ENCODE data around the gene GNAT3.

GNAT3 gene

GRCh38 chr7:80508440-80508839 is 3.4 kb downstream of the GNAT3 start:
- TF ChIP-seq CTCF (IDR thresholded peaks at IDR 0.05; ENCODE audit: borderline replicate concordance, insufficient read depth, low read depth, low read length), result no peak
- H3K4me3 ChIP-seq (ENCODE audit: low read depth, low read length), result no peak overlapping the region

GRCh38 chr7:80505900-80506500 is 5.9 kb downstream of the GNAT3 start:
- TF ChIP-seq CTCF (IDR thresholded peaks at IDR 0.05; ENCODE audit: borderline replicate concordance, insufficient read depth, low read depth, low read length), result no peak

GRCh38 chr7:80500325-80500724 is 11.5 kb downstream of the GNAT3 start:
- H3K4me3 ChIP-seq (ENCODE audit: low read depth, low read length), result no peak overlapping the region
- no peak for TF ChIP-seq CTCF (IDR thresholded peaks at IDR 0.05; ENCODE audit: borderline replicate concordance, insufficient read depth, low read depth, low read length)

More at GRCh38 chr7:80505900-80506500, 5.9 kb downstream of the GNAT3 start:
- no peak overlapping the region for H3K4me3 ChIP-seq (ENCODE audit: low read depth, low read length)

GRCh38 chr7:80499350-80499953 is 12.4 kb downstream of the GNAT3 start:
- TF ChIP-seq CTCF (IDR thresholded peaks at IDR 0.05; ENCODE audit: borderline replicate concordance, insufficient read depth, low read depth, low read length), result no peak
- no peak overlapping the region for H3K4me3 ChIP-seq (ENCODE audit: low read depth, low read length)

- TF ChIP-seq CTCF (IDR thresholded peaks at IDR 0.05; ENCODE audit: borderline replicate concordance, insufficient read depth, low read depth, low read length), result no peak
- H3K4me3 ChIP-seq (ENCODE audit: low read depth, low read length), result no peak overlapping the region
Observed at GRCh38 chr7:80498481-80499349, 13.1 kb downstream of the GNAT3 start.

- no peak overlapping the region for H3K4me3 ChIP-seq (ENCODE audit: low read depth, low read length)
- TF ChIP-seq CTCF (IDR thresholded peaks at IDR 0.05; ENCODE audit: borderline replicate concordance, insufficient read depth, low read depth, low read length), result no peak
Observed at GRCh38 chr7:80496586-80496985, 15.3 kb downstream of the GNAT3 start.

All from GM12875 (cell line).